CD4-positive, alpha-beta T cell treated with Interleukin-6 for 4 hours (primary cell): ENCODE data around the gene NPY1R.

ENCODE experiments used
- DNase-seq: peaks from one replicate; pipeline ENCODE4 v3.0.0-alpha.2; 2020; ENCODE audit warnings: mixed read lengths

NPY1R gene

GRCh38 chr4:163332526-163333406, at the start of gene NPY1R:
Gene NPY1R, minus strand, starts transcription at chr4:163332596. Its CDS starts 6,042 bp downstream, at chr4:163326554.
- DNase-seq, result no peak

GRCh38 chr4:163380703-163381102, 48.3 kb upstream of the NPY1R start:
- no peak for DNase-seq

GRCh38 chr4:163378661-163379060, 46.3 kb upstream of the NPY1R start:
- no peak for DNase-seq

- DNase-seq, result no peak
Observed at GRCh38 chr4:163372029-163372428, 39.6 kb upstream of the NPY1R start.

GRCh38 chr4:163367651-163368050, 35.3 kb upstream of the NPY1R start:
- no peak for DNase-seq

GRCh38 chr4:163356104-163356503, 23.7 kb upstream of the NPY1R start:
- DNase-seq, result no peak

- no peak for DNase-seq
Observed at GRCh38 chr4:163353054-163353453, 20.7 kb upstream of the NPY1R start.

- no peak for DNase-seq
Observed at GRCh38 chr4:163350672-163351071, 18.3 kb upstream of the NPY1R start.

GRCh38 chr4:163344147-163345125, 12.0 kb upstream of the NPY1R start:
- DNase-seq, result no peak

GRCh38 chr4:163343604-163344146, 11.3 kb upstream of the NPY1R start, which contains the start of gene NPY5R:
Gene NPY5R, plus strand, starts transcription at chr4:163343892. Its CDS starts 6,382 bp downstream, at chr4:163350274.
- no peak for DNase-seq

- DNase-seq, result no peak
Observed at GRCh38 chr4:163335384-163335783, 3.0 kb upstream of the NPY1R start.

GRCh38 chr4:163331629-163332376, 593 bp downstream of the NPY1R start:
- no peak for DNase-seq

GRCh38 chr4:163330916-163331628, 1.3 kb downstream of the NPY1R start:
- no peak for DNase-seq

- no peak for DNase-seq
Observed at GRCh38 chr4:163317110-163317509, 15.3 kb downstream of the NPY1R start.

- DNase-seq, result no peak
Observed at GRCh38 chr4:163309466-163309865, 22.9 kb downstream of the NPY1R start.

- no peak for DNase-seq
Observed at GRCh38 chr4:163303069-163303468, 29.3 kb downstream of the NPY1R start.

GRCh38 chr4:163300445-163300844, 32.0 kb downstream of the NPY1R start:
- no peak for DNase-seq

- DNase-seq, result no peak
Observed at GRCh38 chr4:163295138-163295537, 37.3 kb downstream of the NPY1R start.

GRCh38 chr4:163284304-163284703, 48.1 kb downstream of the NPY1R start:
- DNase-seq, result no peak

GRCh38 chr4:163280703-163281519, 51.5 kb downstream of the NPY1R start:
- DNase-seq, result no peak

- no peak for DNase-seq
Observed at GRCh38 chr4:163279713-163280112, 52.7 kb downstream of the NPY1R start.
